Measurements from ENCODE around the gene FBXO2.

The FBXO2 gene

DNA sequence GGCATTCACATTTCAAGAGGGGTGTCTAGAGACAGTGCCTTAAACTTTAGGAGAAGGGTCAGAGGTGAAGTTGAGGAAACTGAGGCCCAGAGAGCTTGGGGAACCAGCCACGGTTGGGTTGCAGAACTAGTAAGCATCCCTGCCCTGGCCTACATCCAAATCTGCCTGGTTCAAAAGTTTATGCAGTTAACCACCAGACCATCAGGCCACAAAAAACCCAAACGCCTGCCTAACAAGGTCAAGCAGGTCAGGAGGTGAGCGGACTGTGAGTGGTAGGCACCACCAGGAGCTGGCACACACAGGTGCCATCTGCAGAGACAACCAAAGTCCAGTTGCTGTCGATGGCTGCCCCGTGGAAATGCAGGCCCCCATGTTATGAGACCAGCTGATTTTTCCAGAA, 51.2 kb downstream of the FBXO2 start:
- TF ChIP-seq, protein P1, sequence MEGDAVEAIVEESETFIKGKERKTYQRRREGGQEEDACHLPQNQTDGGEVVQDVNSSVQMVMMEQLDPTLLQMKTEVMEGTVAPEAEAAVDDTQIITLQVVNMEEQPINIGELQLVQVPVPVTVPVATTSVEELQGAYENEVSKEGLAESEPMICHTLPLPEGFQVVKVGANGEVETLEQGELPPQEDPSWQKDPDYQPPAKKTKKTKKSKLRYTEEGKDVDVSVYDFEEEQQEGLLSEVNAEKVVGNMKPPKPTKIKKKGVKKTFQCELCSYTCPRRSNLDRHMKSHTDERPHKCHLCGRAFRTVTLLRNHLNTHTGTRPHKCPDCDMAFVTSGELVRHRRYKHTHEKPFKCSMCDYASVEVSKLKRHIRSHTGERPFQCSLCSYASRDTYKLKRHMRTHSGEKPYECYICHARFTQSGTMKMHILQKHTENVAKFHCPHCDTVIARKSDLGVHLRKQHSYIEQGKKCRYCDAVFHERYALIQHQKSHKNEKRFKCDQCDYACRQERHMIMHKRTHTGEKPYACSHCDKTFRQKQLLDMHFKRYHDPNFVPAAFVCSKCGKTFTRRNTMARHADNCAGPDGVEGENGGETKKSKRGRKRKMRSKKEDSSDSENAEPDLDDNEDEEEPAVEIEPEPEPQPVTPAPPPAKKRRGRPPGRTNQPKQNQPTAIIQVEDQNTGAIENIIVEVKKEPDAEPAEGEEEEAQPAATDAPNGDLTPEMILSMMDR (IDR thresholded peaks at IDR 0.05; ENCODE audit: low read length): no peak
- TF ChIP-seq EZH2 (optimal IDR thresholded peaks at IDR 0.05; ENCODE audit: low read depth, low read length) (no peak), EZH2phosphoT487 (IDR thresholded peaks at IDR 0.05; ENCODE audit: low read length) (no peak)
- Histone ChIP-seq H3F3A (ENCODE audit: insufficient read depth, low read length) (no peaks in the 10 kb centered on the region), H3K4me1 (ENCODE audit: low read length) (no peaks in the 10 kb centered on the region), H3K79me2 (ENCODE audit: low read length) (no peaks in the 10 kb centered on the region), H3K9me2 (replicated peaks; ENCODE audit: insufficient read depth, low read length) (no peaks in the 10 kb centered on the region), H3K9me3 (replicated peaks; ENCODE audit: insufficient read depth, low read length) (no peaks in the 10 kb centered on the region), H3K27ac (ENCODE audit: low read length) (no peak overlapping the region), H3K27me3 (replicated peaks; ENCODE audit: insufficient read depth, low read length) (peaks cover 54% of the 10 kb centered on the region), H3K36me3 (replicated peaks; ENCODE audit: insufficient read depth, low read length) (no peaks in the 10 kb centered on the region), H3K9ac (ENCODE audit: low read length) (no peak overlapping the region), H3K4me3 (ENCODE audit: low read length) (no peak overlapping the region), H3K4me2 (ENCODE audit: low read depth, low read length) (no peak overlapping the region), H2AFZ (ENCODE audit: low read length) (no peak overlapping the region), H4K20me1 (ENCODE audit: insufficient read depth, low read length) (no peaks in the 10 kb centered on the region)
- no peak for DNase-seq

DNA sequence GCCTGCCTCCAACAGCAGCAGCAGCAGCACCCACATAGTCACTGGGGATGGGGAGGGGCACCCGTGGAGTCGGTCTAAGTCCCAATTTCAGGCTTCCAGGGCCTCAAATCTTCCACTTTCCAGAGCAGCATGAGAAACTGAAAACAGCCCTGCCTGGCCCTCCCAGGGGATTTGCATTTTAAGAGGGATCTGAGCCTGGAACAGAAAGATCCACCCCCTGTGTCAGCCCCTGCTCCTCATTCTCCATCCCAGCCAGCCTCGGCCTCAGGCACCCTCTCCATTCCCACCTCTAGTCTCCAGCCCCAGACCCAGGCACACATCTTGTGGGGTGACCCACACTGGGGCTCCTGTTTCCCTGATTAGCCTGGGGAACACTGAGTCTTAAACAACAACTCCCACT, 51.8 kb downstream of the FBXO2 start:
- Histone ChIP-seq H2AFZ (ENCODE audit: low read length) (no peak overlapping the region), H3K4me1 (ENCODE audit: low read length) (no peaks in the 10 kb centered on the region), H3K27ac (ENCODE audit: low read length) (no peak overlapping the region), H3K9me2 (replicated peaks; ENCODE audit: insufficient read depth, low read length) (no peaks in the 10 kb centered on the region), H3F3A (ENCODE audit: insufficient read depth, low read length) (no peaks in the 10 kb centered on the region), H4K20me1 (ENCODE audit: insufficient read depth, low read length) (no peaks in the 10 kb centered on the region), H3K9ac (ENCODE audit: low read length) (no peak overlapping the region), H3K36me3 (replicated peaks; ENCODE audit: insufficient read depth, low read length) (no peaks in the 10 kb centered on the region), H3K79me2 (ENCODE audit: low read length) (no peaks in the 10 kb centered on the region), H3K27me3 (replicated peaks; ENCODE audit: insufficient read depth, low read length) (peaks cover 50% of the 10 kb centered on the region), H3K9me3 (replicated peaks; ENCODE audit: insufficient read depth, low read length) (no peaks in the 10 kb centered on the region), H3K4me2 (ENCODE audit: low read depth, low read length) (no peak overlapping the region), H3K4me3 (ENCODE audit: low read length) (no peak overlapping the region)
- TF ChIP-seq EZH2 (optimal IDR thresholded peaks at IDR 0.05; ENCODE audit: low read depth, low read length) (no peak), EZH2phosphoT487 (IDR thresholded peaks at IDR 0.05; ENCODE audit: low read length) (no peak)
- TF ChIP-seq, protein P1 (IDR thresholded peaks at IDR 0.05; ENCODE audit: low read length): no peak
- DNase-seq: no peak

DNA sequence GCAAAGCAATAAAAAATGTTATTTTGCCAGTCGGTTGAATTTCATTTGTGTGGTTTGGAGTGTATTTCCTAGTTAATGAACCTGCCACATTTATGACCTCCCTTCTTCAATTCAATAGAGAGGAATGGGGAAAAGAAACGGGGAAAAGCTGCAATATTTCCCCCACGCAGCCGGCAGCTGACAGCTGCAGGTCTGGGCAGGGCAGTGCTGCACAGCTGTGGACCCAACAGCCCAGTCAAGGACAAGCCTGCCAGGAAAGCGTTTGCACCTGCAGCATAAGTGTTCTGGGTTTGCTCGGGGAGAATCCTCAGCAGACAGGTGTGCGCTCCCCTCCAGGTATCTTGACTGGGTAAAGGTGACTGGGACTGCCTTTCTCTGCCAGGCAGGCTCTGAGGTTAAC, 53.4 kb downstream of the FBXO2 start:
- H3K9ac ChIP-seq (ENCODE audit: low read length): no peak overlapping the region
- H2AFZ ChIP-seq (ENCODE audit: low read length): no peak overlapping the region
- no peak overlapping the region for H3K27ac ChIP-seq (ENCODE audit: low read length)
- no peaks in the 10 kb centered on the region for H3K9me2 ChIP-seq (replicated peaks; ENCODE audit: insufficient read depth, low read length)
- H3K4me2 ChIP-seq (ENCODE audit: low read depth, low read length): no peak overlapping the region
- H3K36me3 ChIP-seq (replicated peaks; ENCODE audit: insufficient read depth, low read length): no peaks in the 10 kb centered on the region
- peaks cover 38% of the 10 kb centered on the region for H3K27me3 ChIP-seq (replicated peaks; ENCODE audit: insufficient read depth, low read length)
- H3K4me1 ChIP-seq (ENCODE audit: low read length): no peaks in the 10 kb centered on the region
- no peak overlapping the region for H3K4me3 ChIP-seq (ENCODE audit: low read length)
- no peaks in the 10 kb centered on the region for H3K79me2 ChIP-seq (ENCODE audit: low read length)
- TF ChIP-seq, protein P1 (IDR thresholded peaks at IDR 0.05; ENCODE audit: low read length): no peak
- H3K9me3 ChIP-seq (replicated peaks; ENCODE audit: insufficient read depth, low read length): no peaks in the 10 kb centered on the region
- H4K20me1 ChIP-seq (ENCODE audit: insufficient read depth, low read length): no peaks in the 10 kb centered on the region
- H3F3A ChIP-seq (ENCODE audit: insufficient read depth, low read length): no peaks in the 10 kb centered on the region
- DNase-seq: no peak

All from MM.1S (cell line).